Neural progenitor cell (in vitro differentiated cells): Measurements from ENCODE around the gene ZHX3.

Experiments
- EZH2 ChIP-seq: fragments of 200-600 bp; sonication (generic); IDR thresholded peaks from 2 replicates; pipeline ENCODE4 v1.6.1; 2017; ENCODE audit warnings: antibody characterized with exemption, mild to moderate bottlenecking, moderate library complexity
- EZH2phosphoT487 ChIP-seq: fragments of 200-600 bp; sonication (generic); IDR thresholded peaks from 2 replicates; pipeline ENCODE4 v1.6.1; 2017; ENCODE audit warnings: antibody characterized with exemption
- TF ChIP-seq, protein P1 (sequence below): fragments of 200-600 bp; sonication (generic); IDR thresholded peaks from 2 replicates; pipeline ENCODE4 v1.5.1; 2017; ENCODE audit warnings: antibody characterized with exemption, mild to moderate bottlenecking

DNA sequence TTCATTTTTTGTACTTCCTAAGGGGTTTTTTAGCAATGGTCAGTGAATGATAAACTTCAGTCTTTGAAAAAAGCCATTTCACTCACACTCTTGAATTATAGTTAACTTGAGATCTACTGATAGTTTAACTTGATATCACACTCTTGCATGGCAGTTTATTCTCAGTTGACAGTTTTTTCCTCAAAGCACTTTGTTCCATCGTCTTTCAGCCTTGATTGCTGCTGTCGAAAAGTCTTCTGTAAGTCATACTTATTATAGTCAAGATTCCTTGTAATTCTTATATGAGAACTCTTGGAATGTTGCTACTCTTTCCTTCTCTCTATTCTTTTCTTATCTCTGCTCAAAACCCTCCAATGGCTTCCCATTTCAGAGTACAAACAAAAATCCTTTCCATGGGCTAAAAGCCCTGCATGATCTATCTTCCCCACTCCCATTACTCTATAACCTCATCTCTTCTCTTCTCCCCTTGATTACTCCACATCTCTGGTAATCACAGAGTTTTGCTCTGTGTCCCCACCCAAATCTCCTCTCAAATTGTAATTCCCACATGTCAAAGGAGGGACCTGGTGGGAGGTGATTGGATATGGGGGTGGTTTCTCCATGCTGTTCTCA lies 31.2 kb downstream of the ZHX3 start:
- TF ChIP-seq, protein P1, sequence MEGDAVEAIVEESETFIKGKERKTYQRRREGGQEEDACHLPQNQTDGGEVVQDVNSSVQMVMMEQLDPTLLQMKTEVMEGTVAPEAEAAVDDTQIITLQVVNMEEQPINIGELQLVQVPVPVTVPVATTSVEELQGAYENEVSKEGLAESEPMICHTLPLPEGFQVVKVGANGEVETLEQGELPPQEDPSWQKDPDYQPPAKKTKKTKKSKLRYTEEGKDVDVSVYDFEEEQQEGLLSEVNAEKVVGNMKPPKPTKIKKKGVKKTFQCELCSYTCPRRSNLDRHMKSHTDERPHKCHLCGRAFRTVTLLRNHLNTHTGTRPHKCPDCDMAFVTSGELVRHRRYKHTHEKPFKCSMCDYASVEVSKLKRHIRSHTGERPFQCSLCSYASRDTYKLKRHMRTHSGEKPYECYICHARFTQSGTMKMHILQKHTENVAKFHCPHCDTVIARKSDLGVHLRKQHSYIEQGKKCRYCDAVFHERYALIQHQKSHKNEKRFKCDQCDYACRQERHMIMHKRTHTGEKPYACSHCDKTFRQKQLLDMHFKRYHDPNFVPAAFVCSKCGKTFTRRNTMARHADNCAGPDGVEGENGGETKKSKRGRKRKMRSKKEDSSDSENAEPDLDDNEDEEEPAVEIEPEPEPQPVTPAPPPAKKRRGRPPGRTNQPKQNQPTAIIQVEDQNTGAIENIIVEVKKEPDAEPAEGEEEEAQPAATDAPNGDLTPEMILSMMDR: no peak
- TF ChIP-seq EZH2 (no peak), EZH2phosphoT487 (no peak)
